NCI-H1436 (cell line): Measurements from ENCODE around the gene IL25.

Source experiments
- DNase-seq: peaks from one replicate; lab custom pipeline; 2025; lab: John Stamatoyannopoulos, UW

IL25 gene

GRCh38 chr14:23353433-23353780, 19.2 kb upstream of the IL25 start:
- no peak for DNase-seq

GRCh38 chr14:23354990-23355389, 17.6 kb upstream of the IL25 start:
- no peak for DNase-seq

GRCh38 chr14:23355871-23356435, 16.7 kb upstream of the IL25 start:
- DNase-seq: no peak

GRCh38 chr14:23356662-23357061, 15.9 kb upstream of the IL25 start:
- DNase-seq: no peak

- DNase-seq: no peak
These were observed 15.3 kb upstream of the IL25 start for GRCh38 chr14:23357261-23357660.

GRCh38 chr14:23358042-23358441, 14.6 kb upstream of the IL25 start:
- no peak for DNase-seq

- no peak for DNase-seq
These were observed 13.9 kb upstream of the IL25 start for GRCh38 chr14:23358553-23359166.

GRCh38 chr14:23359167-23359626, 13.4 kb upstream of the IL25 start:
- DNase-seq: no peak

GRCh38 chr14:23359722-23360447, 12.7 kb upstream of the IL25 start:
- DNase-seq: no peak

- DNase-seq: no peak
These were observed 12.1 kb upstream of the IL25 start for GRCh38 chr14:23360496-23360895.

GRCh38 chr14:23361320-23361719, 11.3 kb upstream of the IL25 start:
- no peak for DNase-seq

- no peak for DNase-seq
These were observed 10.8 kb upstream of the IL25 start for GRCh38 chr14:23361763-23362162.

GRCh38 chr14:23362200-23362599, 10.4 kb upstream of the IL25 start:
- no peak for DNase-seq

GRCh38 chr14:23364164-23365035, 8.2 kb upstream of the IL25 start:
- no peak for DNase-seq

- DNase-seq: no peak
These were observed 7.4 kb upstream of the IL25 start, which contains the start of gene EFS for GRCh38 chr14:23365036-23365731. EFS (minus strand) TSS chr14:23365172; CDS start chr14:23365025, 147 bp downstream.

GRCh38 chr14:23365732-23366425, 6.7 kb upstream of the IL25 start:
- DNase-seq: peak; percentile 63

- DNase-seq: peak; percentile 65
These were observed 6.1 kb upstream of the IL25 start for GRCh38 chr14:23366426-23366921.

GRCh38 chr14:23370221-23370620, 2.4 kb upstream of the IL25 start:
- no peak for DNase-seq

- DNase-seq: no peak
These were observed 744 bp upstream of the IL25 start for GRCh38 chr14:23371865-23372264.

- DNase-seq: no peak
These were observed 432 bp downstream of the IL25 start for GRCh38 chr14:23373041-23373440.
